Measurements from ENCODE around the gene UHRF2. TPM values are rescaled to one million over a fixed set of nuclear protein-coding genes. Genes with fewer than 3 reads are reported as not detected.
"Not testable (repeated sequence)": the region's sequence is repeated elsewhere in the genome, so short reads cannot be mapped to it uniquely, and the experiment has no call there.

Gene UHRF2
- total and polyA plus RNA-seq, 8 donors, result 12.8 to 30.0 (median 17.5) TPM

GRCh38 chr9:6535594-6535993, 122.6 kb downstream of the UHRF2 start:
- WGBS, 2 donors, result 86% methylated on average over 3 of the region's 3 CpGs
- no peak overlapping the region for H3K4me3 ChIP-seq
- H3K27ac ChIP-seq, result no peak overlapping the region
- H3K27me3 ChIP-seq, result no peaks in the 10 kb centered on the region
- ATAC-seq (no peak), DNase-seq (no peak), FAIRE-seq (no peak)
- no peaks in the 10 kb centered on the region for H3K9me3 ChIP-seq
- TF ChIP-seq, protein P1, sequence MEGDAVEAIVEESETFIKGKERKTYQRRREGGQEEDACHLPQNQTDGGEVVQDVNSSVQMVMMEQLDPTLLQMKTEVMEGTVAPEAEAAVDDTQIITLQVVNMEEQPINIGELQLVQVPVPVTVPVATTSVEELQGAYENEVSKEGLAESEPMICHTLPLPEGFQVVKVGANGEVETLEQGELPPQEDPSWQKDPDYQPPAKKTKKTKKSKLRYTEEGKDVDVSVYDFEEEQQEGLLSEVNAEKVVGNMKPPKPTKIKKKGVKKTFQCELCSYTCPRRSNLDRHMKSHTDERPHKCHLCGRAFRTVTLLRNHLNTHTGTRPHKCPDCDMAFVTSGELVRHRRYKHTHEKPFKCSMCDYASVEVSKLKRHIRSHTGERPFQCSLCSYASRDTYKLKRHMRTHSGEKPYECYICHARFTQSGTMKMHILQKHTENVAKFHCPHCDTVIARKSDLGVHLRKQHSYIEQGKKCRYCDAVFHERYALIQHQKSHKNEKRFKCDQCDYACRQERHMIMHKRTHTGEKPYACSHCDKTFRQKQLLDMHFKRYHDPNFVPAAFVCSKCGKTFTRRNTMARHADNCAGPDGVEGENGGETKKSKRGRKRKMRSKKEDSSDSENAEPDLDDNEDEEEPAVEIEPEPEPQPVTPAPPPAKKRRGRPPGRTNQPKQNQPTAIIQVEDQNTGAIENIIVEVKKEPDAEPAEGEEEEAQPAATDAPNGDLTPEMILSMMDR (IDR thresholded peaks at IDR 0.05), result no peak
- intact Hi-C loops (cut with DNase I), result no loop called here
- H3K36me3 ChIP-seq, result no peaks in the 10 kb centered on the region
- H3K4me1 ChIP-seq, result no peaks in the 10 kb centered on the region

DNA sequence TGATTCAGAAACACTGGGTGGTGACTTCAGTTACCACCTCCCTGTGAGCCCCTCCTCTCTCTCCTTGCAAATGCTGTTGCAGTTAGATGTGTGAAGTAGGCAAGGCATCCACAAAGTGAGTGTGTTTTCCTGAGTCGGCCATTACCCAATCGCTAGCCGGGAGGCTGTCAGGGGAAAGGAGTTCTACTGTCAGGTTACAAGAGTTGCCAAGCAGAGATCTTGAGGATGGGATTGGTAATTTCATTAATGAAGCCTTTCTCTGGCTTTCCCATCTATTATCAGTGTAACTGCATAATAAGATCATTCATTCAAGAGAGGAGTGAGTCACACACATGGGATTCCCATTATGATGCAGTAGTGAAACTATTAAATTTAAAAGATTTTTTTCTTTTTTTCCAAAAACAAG, 125.7 kb downstream of the UHRF2 start:
- H3K36me3 ChIP-seq, result no peaks in the 10 kb centered on the region
- H3K4me3 ChIP-seq, result no peak overlapping the region
- no peak for FAIRE-seq
- TF ChIP-seq, protein P1 (IDR thresholded peaks at IDR 0.05), result no peak
- DNase-seq, result no peak
- H3K4me1 ChIP-seq, result no peaks in the 10 kb centered on the region
- ATAC-seq, result no peak
- H3K9me3 ChIP-seq, result no peaks in the 10 kb centered on the region
- WGBS, 2 donors, result 69 to 84% methylated on average over 3 of the region's 3 CpGs
- H3K27ac ChIP-seq, result no peak overlapping the region
- H3K27me3 ChIP-seq, result no peaks in the 10 kb centered on the region
- intact Hi-C loops (cut with DNase I), result no loop called here

GRCh38 chr9:6542617-6543016, 129.6 kb downstream of the UHRF2 start:
- H3K36me3 ChIP-seq; H3K9me3 ChIP-seq; H3K27ac ChIP-seq; intact Hi-C loops (cut with DNase I); FAIRE-seq; H3K4me1 ChIP-seq; H3K4me3 ChIP-seq; DNase-seq; ATAC-seq; H3K27me3 ChIP-seq: not testable (repeated sequence)
- 78 to 81% methylated on average over 5 of the region's 5 CpGs for WGBS, 2 donors

GRCh38 chr9:6543204-6543603, 130.2 kb downstream of the UHRF2 start:
- FAIRE-seq, result no peak
- no peak for ATAC-seq
- 56 to 67% methylated on average over 6 of the region's 6 CpGs for WGBS, 2 donors
- H3K36me3 ChIP-seq, result no peaks in the 10 kb centered on the region
- H3K4me3 ChIP-seq, result no peak overlapping the region
- H3K27ac ChIP-seq, result no peak overlapping the region
- TF ChIP-seq, protein P1 (IDR thresholded peaks at IDR 0.05), result no peak
- no peaks in the 10 kb centered on the region for H3K27me3 ChIP-seq
- H3K9me3 ChIP-seq, result no peaks in the 10 kb centered on the region
- no peak for DNase-seq
- no peaks in the 10 kb centered on the region for H3K4me1 ChIP-seq
- intact Hi-C loops (cut with DNase I), result no loop called here

DNA sequence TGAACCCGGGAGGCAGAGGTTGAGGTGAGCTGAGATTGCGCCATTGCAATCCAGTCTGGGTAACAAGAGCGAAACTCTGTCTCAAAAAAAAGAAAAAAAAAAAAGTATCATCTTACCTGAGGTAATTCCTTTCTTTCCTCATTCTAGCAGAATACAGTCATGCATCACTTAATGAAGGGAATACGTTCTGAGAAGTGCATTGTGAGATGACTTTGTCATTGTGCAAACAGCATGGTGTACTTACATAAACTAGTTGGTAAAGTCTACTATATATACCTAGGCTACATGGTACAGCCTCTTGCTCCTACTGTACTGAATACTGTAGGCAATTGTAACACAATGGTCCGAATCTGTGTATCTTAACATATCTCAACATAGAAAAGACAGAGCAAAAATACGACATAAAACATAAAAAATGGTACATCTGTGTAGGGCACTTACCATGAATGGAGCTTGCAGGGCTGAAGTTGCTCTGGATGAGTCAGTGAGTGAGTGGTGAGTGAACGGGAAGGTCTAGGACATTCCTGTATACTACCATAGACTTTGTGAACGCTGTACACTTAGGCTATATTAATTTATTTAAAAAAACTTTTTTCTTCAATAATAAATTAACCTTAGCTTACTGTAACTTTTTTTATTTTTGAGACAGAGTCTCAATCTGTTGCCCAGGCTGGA, 132.2 kb downstream of the UHRF2 start:
- no peak overlapping the region for H3K4me3 ChIP-seq
- ATAC-seq, result no peak
- TF ChIP-seq, protein P1 (IDR thresholded peaks at IDR 0.05), result no peak
- no peaks in the 10 kb centered on the region for H3K36me3 ChIP-seq
- no peak overlapping the region for H3K27ac ChIP-seq
- no peak for FAIRE-seq
- H3K4me1 ChIP-seq, result no peaks in the 10 kb centered on the region
- H3K9me3 ChIP-seq, result no peaks in the 10 kb centered on the region
- 82 to 89% methylated on average over 8 of the region's 8 CpGs for WGBS, 2 donors
- no peak for DNase-seq
- intact Hi-C loops (cut with DNase I), result no loop called here
- H3K27me3 ChIP-seq, result no peaks in the 10 kb centered on the region
